A549 (cell line): ENCODE data around the gene ECSCR. TPM values are rescaled to one million over a fixed set of nuclear protein-coding genes. Genes with fewer than 3 reads are reported as not detected.

Experiments
- ATAC-seq, 2 experiments: fragments of 200-7000 bp in 1 of 2; fragments of >200 bp in 1 of 2; cut with Nextera tagmentation in 1 of 2; cut with Tn5 transposase in 1 of 2; 3 replicates each; pipeline versions ENCODE4 v1.8.0 to v1.9.1; 2018 to 2020; ENCODE audit warnings: mild to moderate bottlenecking in 1 of 2, moderate library complexity in 1 of 2
- CTCF ChIA-PET: fragments of 300-600 bp; sonication (Branson Sonifier 250); formaldehyde crosslinking; extraction: SDS; loops from one replicate; lab custom pipeline; 2021; ENCODE audit warnings: antibody characterized with exemption, inconsistent platforms; lab: Yijun Ruan, JAX
- POLR2A ChIA-PET: fragments of 350-600 bp; formaldehyde crosslinking; extraction: SDS; loops from one replicate; lab custom pipeline; 2021; ENCODE audit warnings: antibody characterized with exemption, inconsistent platforms; lab: Yijun Ruan, JAX
- DNase-seq, 2 experiments: peaks; one replicate each; pipeline versions ENCODE4 v3.0.0 to v3.0.0-alpha.2; 2011 to 2016; ENCODE audit warnings: low read depth in 1 of 2, low spot score in 1 of 2
- FAIRE-seq: peaks from 2 replicates; lab custom pipeline; 2011; peaks lifted over from hg19 to GRCh38; lab: Jason Lieb, UNC
- H3K27ac ChIP-seq, 2 experiments: fragments of >200 bp; sonication (Bioruptor Twin); formaldehyde crosslinking; 3 replicates each; pipeline ENCODE4 v1.5.1; 2016 to 2017
- H3K4me1 ChIP-seq: fragments of >200 bp; sonication (Bioruptor Twin); formaldehyde crosslinking; 3 replicates; pipeline ENCODE4 v1.6.1; 2016
- H3K4me2 ChIP-seq: fragments of >200 bp; sonication (Bioruptor Twin); formaldehyde crosslinking; 3 replicates; pipeline ENCODE4 v1.6.1; 2016
- H3K4me3 ChIP-seq: fragments of >200 bp; sonication (Bioruptor Twin); formaldehyde crosslinking; 3 replicates; pipeline ENCODE4 v1.5.1; 2016
- H3K9me3 ChIP-seq: fragments of >200 bp; sonication (Bioruptor Twin); formaldehyde crosslinking; 3 replicates; pipeline ENCODE4 v1.6.1; 2016
- EHF ChIP-seq: fragments of 250-450 bp; sonication (Bioruptor Pico); IDR thresholded peaks from 2 replicates; pipeline ENCODE4 v1.5.0; 2020; ENCODE audit warnings: mild to moderate bottlenecking
- EP300 ChIP-seq, 2 experiments: fragments of >200 bp; sonication (Bioruptor Twin); formaldehyde crosslinking; IDR thresholded peaks; 2 replicates in 1 of 2; 3 replicates in 1 of 2; pipeline ENCODE4 v1.6.1; 2016 to 2017
- GATA3 ChIP-seq: IDR thresholded peaks from 2 replicates; pipeline ENCODE4 v1.6.1; 2012; ENCODE audit warnings: borderline replicate concordance
- HOXA7 ChIP-seq: fragments of 250-450 bp; sonication (Bioruptor Pico); IDR thresholded peaks from 2 replicates; pipeline ENCODE4 v1.5.0; 2020; ENCODE audit warnings: mild to moderate bottlenecking, moderate library complexity
- JUNB ChIP-seq: fragments of >200 bp; sonication (Bioruptor Twin); formaldehyde crosslinking; IDR thresholded peaks from 2 replicates; pipeline ENCODE4 v1.6.1; 2016
- KDM1A ChIP-seq: fragments of 200-600 bp; sonication (generic); IDR thresholded peaks from 2 replicates; pipeline ENCODE4 v1.6.1; 2016; ENCODE audit warnings: low read depth, mild to moderate bottlenecking
- MYC ChIP-seq: IDR thresholded peaks from 2 replicates; pipeline ENCODE4 v1.6.1; 2012; ENCODE audit warnings: mild to moderate bottlenecking, inconsistent platforms, low read length, improper control_type of control experiment, borderline replicate concordance
- PHF8 ChIP-seq: fragments of 200-600 bp; sonication (generic); IDR thresholded peaks from 2 replicates; pipeline ENCODE4 v1.6.1; 2016; ENCODE audit warnings: low read depth, mild to moderate bottlenecking, antibody characterized with exemption, moderate library complexity, borderline replicate concordance
- RCOR1 ChIP-seq: fragments of 150-350 bp; IDR thresholded peaks from 2 replicates; pipeline ENCODE4 v1.6.1; 2014; ENCODE audit warnings: antibody characterized with exemption, low read length, low read depth
- RNF2 ChIP-seq: fragments of 200-600 bp; sonication (generic); IDR thresholded peaks from 2 replicates; pipeline ENCODE4 v1.6.1; 2016; ENCODE audit warnings: low read depth, mild to moderate bottlenecking, antibody characterized with exemption, moderate library complexity, borderline replicate concordance
- TFCP2L1 ChIP-seq: fragments of 250-450 bp; sonication (Bioruptor Pico); IDR thresholded peaks from 2 replicates; pipeline ENCODE4 v1.5.0; 2021; ENCODE audit warnings: mild to moderate bottlenecking
- WGBS: methylation state at CpG from one replicate; pipeline ENCODE4 v1.1.6; 2017; ENCODE audit errors: missing lambda C conversion rate; 5-methylcytosine and 5-hydroxymethylcytosine counted together
- polyA plus RNA-seq, 4 experiments: library from polyadenylated mRNA; depleted of rRNA in 3 of 4; stranded (reverse); fragments of >200 nt; fragmentation: RNase III in 1 of 4; extraction: RNeasy Plus Mini Kit Qiagen cat#74134 plus additional on column Dnase treatment in 1 of 4; gene quantifications; 2 replicates in 3 of 4; 3 replicates in 1 of 4; pipeline ENCODE4 v1.2.3, GENCODE V29; 2011 to 2017
- TF ChIP-seq, protein P1 (sequence below): fragments of 450-650 bp; IDR thresholded peaks from 2 replicates; pipeline ENCODE4 v1.6.1; 2014; ENCODE audit warnings: antibody characterized with exemption
- TF ChIP-seq, protein P2 (sequence below): fragments of 200-600 bp; sonication (generic); IDR thresholded peaks from 2 replicates; pipeline ENCODE4 v1.6.1; 2016; ENCODE audit warnings: antibody characterized with exemption, mild to moderate bottlenecking, moderate library complexity

ECSCR gene
- polyA plus RNA-seq, 2 of the 4 experiments (the other 2 are of a cell fraction), result not detected

DNA sequence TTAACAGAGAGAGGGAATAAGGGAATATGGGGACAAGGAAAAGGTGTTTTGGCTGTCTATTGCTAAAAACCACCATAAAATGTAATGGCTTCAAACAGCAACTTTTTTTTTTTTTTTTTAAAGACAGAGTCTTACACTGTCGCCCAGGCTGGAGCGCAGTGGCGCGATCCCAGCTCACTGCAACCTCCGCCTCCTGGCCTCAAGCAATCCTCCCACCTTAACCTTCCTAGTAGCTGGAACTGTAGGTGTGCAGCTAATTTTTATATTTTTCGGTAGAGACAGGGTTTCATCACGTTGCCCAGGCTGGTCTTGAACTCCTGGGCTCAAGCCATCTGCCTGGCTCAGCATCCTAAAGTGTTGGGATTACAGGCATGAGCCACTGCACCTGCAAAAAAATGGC is 54.4 kb downstream of the ECSCR start:
- no peak for TF ChIP-seq JUNB
- no peak for TF ChIP-seq KDM1A
- TF ChIP-seq GATA3, result no peak
- no peak for TF ChIP-seq MYC
- no peak for TF ChIP-seq RNF2
- no peak for TF ChIP-seq TFCP2L1 (CRISPR knock-in tag)
- TF ChIP-seq EHF (CRISPR knock-in tag), result no peak
- no peak for TF ChIP-seq HOXA7 (CRISPR knock-in tag)
- TF ChIP-seq, protein P1, sequence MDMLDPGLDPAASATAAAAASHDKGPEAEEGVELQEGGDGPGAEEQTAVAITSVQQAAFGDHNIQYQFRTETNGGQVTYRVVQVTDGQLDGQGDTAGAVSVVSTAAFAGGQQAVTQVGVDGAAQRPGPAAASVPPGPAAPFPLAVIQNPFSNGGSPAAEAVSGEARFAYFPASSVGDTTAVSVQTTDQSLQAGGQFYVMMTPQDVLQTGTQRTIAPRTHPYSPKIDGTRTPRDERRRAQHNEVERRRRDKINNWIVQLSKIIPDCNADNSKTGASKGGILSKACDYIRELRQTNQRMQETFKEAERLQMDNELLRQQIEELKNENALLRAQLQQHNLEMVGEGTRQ, result no peak
- H3K4me3 ChIP-seq, result no peak overlapping the region
- ATAC-seq, result no peak
- no peaks in the 10 kb centered on the region for H3K9me3 ChIP-seq
- POLR2A ChIA-PET, result no interaction called here
- no peak overlapping the region for H3K27ac ChIP-seq
- no peak for FAIRE-seq
- no peak for DNase-seq
- CTCF ChIA-PET, result interaction anchor here (0.6 to 6.1 kb wide), 3 partner anchors 14 to 72 kb away, joined by 3 to 48 read pairs (median 4); no protein-coding TSS in a partner anchor
- H3K4me2 ChIP-seq, result no peak overlapping the region
- peaks cover 8% of the 10 kb centered on the region for H3K4me1 ChIP-seq
- WGBS, result 89% methylated on average over 7 of the region's 7 CpGs

DNA sequence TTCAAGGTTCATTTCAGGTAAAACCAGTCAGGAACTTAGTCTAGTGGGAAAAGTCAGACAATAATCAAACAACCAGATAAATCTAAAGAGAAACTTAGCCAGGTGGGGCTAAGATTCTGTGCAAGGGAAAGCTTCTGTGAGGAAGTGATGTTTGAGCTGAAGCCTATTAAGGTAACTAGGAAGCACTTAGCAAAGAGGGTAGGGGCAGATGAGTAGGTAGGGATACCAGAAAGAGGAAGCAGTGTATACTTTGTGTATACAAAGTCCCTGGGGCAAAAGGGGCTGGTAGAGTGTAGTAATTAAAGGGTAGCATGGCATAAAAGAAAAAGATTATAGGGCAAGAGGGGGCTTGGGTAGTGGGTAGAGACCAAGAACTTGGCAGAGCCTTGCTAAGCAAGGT is 55.0 kb downstream of the ECSCR start:
- DNase-seq (no peak), FAIRE-seq (no peak), ATAC-seq (no peak)
- H3K4me1 ChIP-seq, result peaks cover 12% of the 10 kb centered on the region
- ChIA-PET CTCF (interaction anchor here (1.2 to 6.1 kb wide), 3 partner anchors 13 to 15 kb away, joined by 3 to 48 read pairs (median 4); partner anchors contain the start of gene PROB1), POLR2A (no interaction called here)
- no peak overlapping the region for H3K27ac ChIP-seq
- no peaks in the 10 kb centered on the region for H3K9me3 ChIP-seq
- no peak overlapping the region for H3K4me3 ChIP-seq
- TF ChIP-seq RCOR1, result no peak
- H3K4me2 ChIP-seq, result no peak overlapping the region

DNA sequence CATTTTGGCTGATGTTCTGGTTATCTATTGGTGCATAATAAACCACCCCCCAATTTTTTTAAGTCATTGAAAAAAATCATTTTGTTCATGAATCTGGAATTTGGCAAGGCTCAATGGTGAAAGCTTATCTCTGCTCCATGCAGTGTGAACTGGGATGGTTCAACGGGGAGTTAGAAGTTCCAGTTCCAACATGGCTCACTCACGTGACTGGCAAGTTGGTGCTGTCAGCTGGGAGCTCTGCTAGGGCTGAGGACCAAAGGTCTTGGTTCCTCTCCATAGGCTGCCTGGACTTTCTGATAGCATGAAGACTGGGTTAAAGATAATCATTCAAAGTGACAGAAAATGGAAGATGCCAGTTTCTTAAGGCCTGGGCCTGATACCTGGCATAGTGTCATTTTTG is 55.6 kb downstream of the ECSCR start:
- ATAC-seq (no peak), DNase-seq (no peak), FAIRE-seq (no peak)
- CTCF ChIA-PET, result interaction anchor here (1.2 to 6.1 kb wide), 4 partner anchors 12 to 107 kb away, joined by 3 to 48 read pairs (median 8); partner anchors contain the start of gene PROB1
- Histone ChIP-seq H3K4me3 (no peak overlapping the region), H3K4me1 (peaks cover 12% of the 10 kb centered on the region), H3K4me2 (no peak overlapping the region), H3K27ac (no peak overlapping the region), H3K9me3 (no peaks in the 10 kb centered on the region)
- no peak for TF ChIP-seq EP300 (IDR thresholded peaks at IDR 0.05)
- TF ChIP-seq, protein P2, sequence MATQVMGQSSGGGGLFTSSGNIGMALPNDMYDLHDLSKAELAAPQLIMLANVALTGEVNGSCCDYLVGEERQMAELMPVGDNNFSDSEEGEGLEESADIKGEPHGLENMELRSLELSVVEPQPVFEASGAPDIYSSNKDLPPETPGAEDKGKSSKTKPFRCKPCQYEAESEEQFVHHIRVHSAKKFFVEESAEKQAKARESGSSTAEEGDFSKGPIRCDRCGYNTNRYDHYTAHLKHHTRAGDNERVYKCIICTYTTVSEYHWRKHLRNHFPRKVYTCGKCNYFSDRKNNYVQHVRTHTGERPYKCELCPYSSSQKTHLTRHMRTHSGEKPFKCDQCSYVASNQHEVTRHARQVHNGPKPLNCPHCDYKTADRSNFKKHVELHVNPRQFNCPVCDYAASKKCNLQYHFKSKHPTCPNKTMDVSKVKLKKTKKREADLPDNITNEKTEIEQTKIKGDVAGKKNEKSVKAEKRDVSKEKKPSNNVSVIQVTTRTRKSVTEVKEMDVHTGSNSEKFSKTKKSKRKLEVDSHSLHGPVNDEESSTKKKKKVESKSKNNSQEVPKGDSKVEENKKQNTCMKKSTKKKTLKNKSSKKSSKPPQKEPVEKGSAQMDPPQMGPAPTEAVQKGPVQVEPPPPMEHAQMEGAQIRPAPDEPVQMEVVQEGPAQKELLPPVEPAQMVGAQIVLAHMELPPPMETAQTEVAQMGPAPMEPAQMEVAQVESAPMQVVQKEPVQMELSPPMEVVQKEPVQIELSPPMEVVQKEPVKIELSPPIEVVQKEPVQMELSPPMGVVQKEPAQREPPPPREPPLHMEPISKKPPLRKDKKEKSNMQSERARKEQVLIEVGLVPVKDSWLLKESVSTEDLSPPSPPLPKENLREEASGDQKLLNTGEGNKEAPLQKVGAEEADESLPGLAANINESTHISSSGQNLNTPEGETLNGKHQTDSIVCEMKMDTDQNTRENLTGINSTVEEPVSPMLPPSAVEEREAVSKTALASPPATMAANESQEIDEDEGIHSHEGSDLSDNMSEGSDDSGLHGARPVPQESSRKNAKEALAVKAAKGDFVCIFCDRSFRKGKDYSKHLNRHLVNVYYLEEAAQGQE, result no peak
- no peak for TF ChIP-seq GATA3
- TF ChIP-seq PHF8, result no peak
- POLR2A ChIA-PET, result no interaction called here
- 85% methylated on average over 2 of the region's 2 CpGs for WGBS

DNA sequence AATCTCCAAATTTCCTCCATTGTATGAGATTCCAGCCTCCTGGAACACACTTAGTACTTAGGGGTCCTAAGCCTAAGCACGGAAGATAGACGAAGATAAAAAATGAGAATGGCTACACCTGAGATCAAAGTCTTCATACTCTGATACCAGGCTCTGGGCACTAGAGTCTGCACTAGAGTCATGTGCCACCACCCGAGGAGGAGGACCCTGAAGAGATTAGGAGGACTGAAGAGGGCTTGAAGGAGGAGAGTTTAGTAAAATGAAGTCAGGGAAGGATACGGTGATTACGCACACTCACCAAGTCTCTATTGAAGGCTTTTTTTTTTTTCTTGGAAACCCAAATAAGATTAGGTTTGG is 58.1 kb downstream of the ECSCR start:
- ChIA-PET CTCF (interaction anchor here (6.1 kb wide), 1 partner anchor 18 kb away, joined by 48 read pairs; no protein-coding TSS in a partner anchor), POLR2A (interaction anchor here (1.0 kb wide), 1 partner anchor 110 kb away, joined by 5 read pairs; no protein-coding TSS in a partner anchor)
- WGBS, result 75% methylated on average over 5 of the region's 5 CpGs
- no peak; a peak in 1 of 6 replicates for ATAC-seq
- Histone ChIP-seq H3K4me3 (peak overlapping the region; percentile 45), H3K9me3 (no peaks in the 10 kb centered on the region), H3K27ac (peak overlapping the region; percentile 86 to 91), H3K4me2 (peak overlapping the region; percentile 71), H3K4me1 (peaks cover 12% of the 10 kb centered on the region)
- TF ChIP-seq PHF8, result no peak
- FAIRE-seq, result no peak
- DNase-seq, result no peak
